Keratinocyte (primary cell): ENCODE data around the gene DDX27. TPM values are rescaled to one million over a fixed set of nuclear protein-coding genes. Genes with fewer than 3 reads are reported as not detected.

Experiments
- DNase-seq: peaks from one replicate; pipeline ENCODE4 v3.0.0-alpha.2; 2011; ENCODE audit warnings: low read depth, missing footprints, low spot score
- FAIRE-seq: peaks from 2 replicates; lab custom pipeline; 2011; peaks lifted over from hg19 to GRCh38; lab: Jason Lieb, UNC
- H2AFZ ChIP-seq: 2 replicates; pipeline ENCODE4 v1.6.0; 2012; ENCODE audit warnings: low read length, control low read depth, inconsistent platforms; ENCODE audit not compliant: control insufficient read depth
- H3K27ac ChIP-seq: 2 replicates; pipeline ENCODE4 v1.5.1; 2011; ENCODE audit warnings: low read length; ENCODE audit not compliant: control insufficient read depth, insufficient read depth
- H3K27me3 ChIP-seq: 3 replicates; pipeline ENCODE4 v1.6.0; 2011; ENCODE audit warnings: low read length; ENCODE audit not compliant: control insufficient read depth, insufficient read depth; ENCODE audit errors: extremely low read depth
- H3K36me3 ChIP-seq, 2 experiments: 2 replicates in 1 of 2; 3 replicates in 1 of 2; pipeline ENCODE4 v1.5.1; 2011; ENCODE audit warnings: low read length in 2 of 2, mild to moderate bottlenecking in 1 of 2; ENCODE audit not compliant: control insufficient read depth in 2 of 2, insufficient read depth in 2 of 2; ENCODE audit errors: extremely low read depth in 1 of 2
- H3K4me1 ChIP-seq: 3 replicates; pipeline ENCODE4 v1.5.1; 2011; ENCODE audit warnings: low read length; ENCODE audit not compliant: control insufficient read depth, insufficient read depth; ENCODE audit errors: extremely low read depth
- H3K4me2 ChIP-seq: 3 replicates; pipeline ENCODE4 v1.6.0; 2011; ENCODE audit warnings: low read depth, low read length; ENCODE audit not compliant: control insufficient read depth, insufficient read depth; ENCODE audit errors: extremely low read depth
- H3K4me3 ChIP-seq, 3 experiments: fragments of 200-600 bp in 1 of 3; sonication (generic) in 1 of 3; 2 replicates in 2 of 3; 3 replicates in 1 of 3; pipeline ENCODE4 v1.5.1; 2011 to 2016; ENCODE audit warnings: low read length in 3 of 3, mild to moderate bottlenecking in 3 of 3, control low read depth in 2 of 3, inconsistent platforms in 1 of 3, low read depth in 1 of 3, mixed read lengths in 1 of 3, mixed run types in 1 of 3, moderate library complexity in 1 of 3; ENCODE audit not compliant: control insufficient read depth in 2 of 3, insufficient read depth in 2 of 3; ENCODE audit errors: extremely low read depth in 1 of 3
- H3K79me2 ChIP-seq: 2 replicates; pipeline ENCODE4 v1.6.0; 2012; ENCODE audit warnings: low read length; ENCODE audit not compliant: control insufficient read depth, insufficient read depth
- H3K9ac ChIP-seq: 3 replicates; pipeline ENCODE4 v1.6.0; 2011; ENCODE audit warnings: low read length; ENCODE audit not compliant: control insufficient read depth, insufficient read depth; ENCODE audit errors: extremely low read depth
- H3K9me1 ChIP-seq: 3 replicates; pipeline ENCODE4 v1.6.0; 2011; ENCODE audit warnings: low read length; ENCODE audit not compliant: control insufficient read depth, insufficient read depth; ENCODE audit errors: extremely low read depth
- H3K9me3 ChIP-seq: 2 replicates; pipeline ENCODE4 v1.5.1; 2012; ENCODE audit warnings: low read depth, low read length; ENCODE audit not compliant: control insufficient read depth
- H4K20me1 ChIP-seq: 3 replicates; pipeline ENCODE4 v1.6.0; 2011; ENCODE audit warnings: low read length; ENCODE audit not compliant: control insufficient read depth, insufficient read depth; ENCODE audit errors: extremely low read depth
- EZH2 ChIP-seq: IDR thresholded peaks from one replicate; pipeline ENCODE4 v1.6.1; 2012; ENCODE audit warnings: inconsistent platforms, mild to moderate bottlenecking, low read length, moderate library complexity
- dilution Hi-C: fragments of 300-500 bp; cut with MboI; formaldehyde crosslinking; loops from one replicate; pipeline ENCODE4 v1.7.0; 2020; ENCODE audit warnings: low sequenced_read_pairs; ENCODE audit not compliant: extremely low pct_ligation_motif_present
- polyA plus RNA-seq, 5 experiments: library from polyadenylated mRNA; depleted of rRNA in 3 of 5; stranded (reverse) in 3 of 5; stranded (forward) in 1 of 5; unstranded in 1 of 5; fragments of >200 nt; gene quantifications; 1 replicate in 1 of 5; 2 replicates in 3 of 5; 3 replicates in 1 of 5; pipeline versions ENCODE4 v1.2.1 to v1.2.3, GENCODE V29; 2011 to 2012; ENCODE audit warnings: missing spikeins in 2 of 5, low read depth in 1 of 5, low replicate concordance in 1 of 5
- TF ChIP-seq, protein P1 (sequence below), 3 experiments: IDR thresholded peaks in 1 of 3; conservative IDR thresholded peaks in 1 of 3; optimal IDR thresholded peaks in 1 of 3; 2 replicates in 2 of 3; 3 replicates in 1 of 3; pipeline versions ENCODE3 to v1.5.1; 2011; ENCODE audit warnings: low read length in 3 of 3, mild to moderate bottlenecking in 3 of 3, moderate library complexity in 2 of 3, control low read depth in 1 of 3, inconsistent platforms in 1 of 3; ENCODE audit not compliant: insufficient read depth in 2 of 3; ENCODE audit errors: extremely low read depth in 1 of 3

DDX27 gene
- polyA plus RNA-seq, 1 donor (not counting 4 experiments of a cell fraction or from before 2014, with no cell fraction given) = 34.5 TPM

DNA sequence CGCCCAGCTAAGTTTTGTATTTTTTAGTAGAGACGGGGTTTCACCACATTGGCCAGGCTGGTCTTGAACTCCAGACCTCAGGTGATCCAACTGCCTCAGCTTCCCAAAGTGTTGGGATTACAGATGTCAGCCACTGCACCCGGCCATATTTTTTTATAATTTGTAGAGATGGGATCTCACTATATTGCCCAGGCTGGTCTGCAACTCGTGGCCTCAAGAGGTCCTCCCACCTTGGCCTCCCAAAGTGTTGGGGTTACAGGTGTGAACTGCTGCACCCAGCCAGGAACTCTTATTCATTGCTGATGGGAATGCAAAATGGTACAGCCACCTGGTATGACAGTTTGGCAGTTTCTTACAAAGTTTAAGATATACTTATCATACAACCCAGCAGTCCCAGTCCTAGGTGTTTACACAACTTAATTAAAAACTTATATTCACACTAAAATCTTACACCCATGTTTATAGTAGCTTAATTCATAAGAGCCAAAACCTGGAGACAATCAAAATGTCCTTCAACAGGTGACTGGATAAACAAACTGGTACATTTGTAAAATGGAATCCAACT is 19.4 kb upstream of the DDX27 start:
- TF ChIP-seq EZH2 = no peak
- TF ChIP-seq, protein P1, sequence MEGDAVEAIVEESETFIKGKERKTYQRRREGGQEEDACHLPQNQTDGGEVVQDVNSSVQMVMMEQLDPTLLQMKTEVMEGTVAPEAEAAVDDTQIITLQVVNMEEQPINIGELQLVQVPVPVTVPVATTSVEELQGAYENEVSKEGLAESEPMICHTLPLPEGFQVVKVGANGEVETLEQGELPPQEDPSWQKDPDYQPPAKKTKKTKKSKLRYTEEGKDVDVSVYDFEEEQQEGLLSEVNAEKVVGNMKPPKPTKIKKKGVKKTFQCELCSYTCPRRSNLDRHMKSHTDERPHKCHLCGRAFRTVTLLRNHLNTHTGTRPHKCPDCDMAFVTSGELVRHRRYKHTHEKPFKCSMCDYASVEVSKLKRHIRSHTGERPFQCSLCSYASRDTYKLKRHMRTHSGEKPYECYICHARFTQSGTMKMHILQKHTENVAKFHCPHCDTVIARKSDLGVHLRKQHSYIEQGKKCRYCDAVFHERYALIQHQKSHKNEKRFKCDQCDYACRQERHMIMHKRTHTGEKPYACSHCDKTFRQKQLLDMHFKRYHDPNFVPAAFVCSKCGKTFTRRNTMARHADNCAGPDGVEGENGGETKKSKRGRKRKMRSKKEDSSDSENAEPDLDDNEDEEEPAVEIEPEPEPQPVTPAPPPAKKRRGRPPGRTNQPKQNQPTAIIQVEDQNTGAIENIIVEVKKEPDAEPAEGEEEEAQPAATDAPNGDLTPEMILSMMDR (optimal IDR thresholded peaks at IDR 0.05 in 1 of 3, IDR thresholded peaks at IDR 0.05 in 1 of 3, conservative IDR thresholded peaks at IDR 0.05 in 1 of 3; ENCODE audit: extremely low read depth in 1 of 3, insufficient read depth in 2 of 3, low read length in 3 of 3) = no peak
- Histone ChIP-seq H3K27ac (no peak overlapping the region), H3K4me1 (no peaks in the 10 kb centered on the region), H4K20me1 (no peaks in the 10 kb centered on the region), H3K79me2 (no peaks in the 10 kb centered on the region), H2AFZ (no peak overlapping the region), H3K9ac (no peak overlapping the region), H3K4me2 (no peak overlapping the region), H3K9me3 (no peaks in the 10 kb centered on the region), H3K4me3 (no peak overlapping the region), H3K27me3 (no peaks in the 10 kb centered on the region), H3K9me1 (no peaks in the 10 kb centered on the region), H3K36me3 (no peaks in the 10 kb centered on the region)
- dilution Hi-C loops = no loop called here
- DNase-seq (no peak), FAIRE-seq (no peak)

DNA sequence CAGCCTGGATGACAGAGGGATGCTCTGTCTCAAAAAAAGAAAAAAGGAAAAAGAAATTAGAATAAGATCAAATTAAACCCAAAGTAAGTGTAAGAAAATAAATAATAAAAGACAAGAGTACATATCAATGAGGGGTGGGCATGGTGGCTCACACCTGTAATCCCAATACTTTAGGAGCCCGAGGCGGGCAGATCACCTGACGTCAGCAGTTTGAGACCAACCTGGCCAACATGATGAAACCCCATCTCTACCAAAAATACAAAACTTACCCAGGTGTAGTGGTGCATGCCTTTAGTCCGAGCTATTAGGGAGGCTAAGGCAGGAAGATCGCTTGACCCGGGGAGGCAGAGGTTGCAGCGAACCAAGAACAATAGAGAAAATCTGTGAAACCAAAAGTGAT is 16.2 kb upstream of the DDX27 start:
- dilution Hi-C loops = no loop called here
- Histone ChIP-seq H3K79me2 (no peaks in the 10 kb centered on the region), H4K20me1 (no peaks in the 10 kb centered on the region), H3K4me1 (no peaks in the 10 kb centered on the region), H3K4me2 (no peak overlapping the region), H2AFZ (no peak overlapping the region), H3K36me3 (no peaks in the 10 kb centered on the region), H3K9me1 (no peaks in the 10 kb centered on the region), H3K9ac (no peak overlapping the region), H3K4me3 (no peak overlapping the region), H3K27me3 (no peaks in the 10 kb centered on the region), H3K27ac (no peak overlapping the region), H3K9me3 (no peaks in the 10 kb centered on the region)
- no peak for DNase-seq
- TF ChIP-seq EZH2 = no peak
- TF ChIP-seq, protein P1 (optimal IDR thresholded peaks at IDR 0.05 in 1 of 3, IDR thresholded peaks at IDR 0.05 in 1 of 3, conservative IDR thresholded peaks at IDR 0.05 in 1 of 3; ENCODE audit: extremely low read depth in 1 of 3, insufficient read depth in 2 of 3, low read length in 3 of 3) = no peak
- FAIRE-seq = no peak
